Erythroblast (primary cell): ENCODE measurements around the gene TNNI2.

Experiments used
- GATA1 ChIP-seq: IDR thresholded peaks from 2 replicates; pipeline ENCODE4 v1.6.1; 2011; ENCODE audit warnings: low read depth, mild to moderate bottlenecking, control low read depth, low read length, moderate library complexity
- POLR2A ChIP-seq: IDR thresholded peaks from 2 replicates; pipeline ENCODE4 v1.6.1; 2011; ENCODE audit warnings: mild to moderate bottlenecking, low read length

GRCh38 chr11:1834779-1835670 lies 3.8 kb upstream of the TNNI2 start, which contains the start of gene SYT8:
- no peak for TF ChIP-seq POLR2A
- no peak for TF ChIP-seq GATA1
